Activated T-cell treated with anti-CD3 and anti-CD28 coated beads, Interleukin-2, amount 50 U/mL, for 4 hours (primary cell): ENCODE results near the gene VPS4A. TPM values are rescaled to one million over a fixed set of nuclear protein-coding genes. Genes with fewer than 3 reads are reported as not detected.
"Not testable (repeated sequence)": the region's sequence is repeated elsewhere in the genome, so short reads cannot be mapped to it uniquely, and the experiment has no call there.

Source experiments
- ATAC-seq, 2 donors: fragments of 200-7000 bp; cut with Tn5 transposase; one replicate each; pipeline ENCODE4 v1.10.0; 2021
- DNase-seq: peaks from one replicate; pipeline ENCODE4 v3.0.0-alpha.2; 2020
- H3K27me3 Mint-ChIP-seq: one replicate; pipeline ENCODE4 v1.8.0; 2021; ENCODE audit warnings: low read depth, mixed read lengths
- H3K36me3 Mint-ChIP-seq: one replicate; pipeline ENCODE4 v1.8.0; 2022; ENCODE audit warnings: mixed read lengths; ENCODE audit not compliant: insufficient read depth
- H3K4me1 Mint-ChIP-seq: one replicate; pipeline ENCODE4 v1.8.0; 2021; ENCODE audit warnings: low read depth, mixed read lengths
- H3K4me3 Mint-ChIP-seq: one replicate; pipeline ENCODE4 v1.8.0; 2021; ENCODE audit warnings: mild to moderate bottlenecking, moderate library complexity, mixed read lengths
- H3K9me3 Mint-ChIP-seq: one replicate; pipeline ENCODE4 v1.8.0; 2021; ENCODE audit warnings: mixed read lengths
- total RNA-seq, 3 donors: library from RNA; stranded (reverse); gene quantifications; one replicate each; pipeline ENCODE4 v1.2.1, GENCODE V29; 2021

VPS4A gene
- total RNA-seq, 3 donors from 2014 or later: 41.5 to 45.8 (median 44.1) TPM

- Mint-ChIP-seq H3K9me3 (no peaks in the 10 kb centered on the region), H3K4me3 (no peak overlapping the region), H3K4me1 (peaks cover 7% of the 10 kb centered on the region), H3K27me3 (no peaks in the 10 kb centered on the region), H3K36me3 (peaks cover 10% of the 10 kb centered on the region)
- ATAC-seq (no peak), DNase-seq (no peak)
Observed at GRCh38 chr16:69349536-69349935, 38.4 kb downstream of the VPS4A start.

- no peak overlapping the region for H3K4me3 Mint-ChIP-seq
- H3K4me1 Mint-ChIP-seq: peaks cover 7% of the 10 kb centered on the region
- H3K27me3 Mint-ChIP-seq: no peaks in the 10 kb centered on the region
- DNase-seq (no peak), ATAC-seq (no peak)
- no peaks in the 10 kb centered on the region for H3K9me3 Mint-ChIP-seq
- H3K36me3 Mint-ChIP-seq: peaks cover 12% of the 10 kb centered on the region
Observed at GRCh38 chr16:69350536-69351133, 39.5 kb downstream of the VPS4A start.

- no peak for ATAC-seq
- no peak for DNase-seq
- Mint-ChIP-seq H3K9me3 (no peaks in the 10 kb centered on the region), H3K36me3 (peaks cover 13% of the 10 kb centered on the region), H3K4me1 (peaks cover 2% of the 10 kb centered on the region), H3K27me3 (no peaks in the 10 kb centered on the region), H3K4me3 (no peak within 1 kb of the TSS)
Observed at GRCh38 chr16:69351309-69352027, 40.3 kb downstream of the VPS4A start, which contains the start of gene TMED6. Gene TMED6 (minus strand): TSS chr16:69351786. CDS start chr16:69351753, 33 bp downstream.

GRCh38 chr16:69360070-69360469, 48.9 kb downstream of the VPS4A start:
- H3K9me3 Mint-ChIP-seq, H3K27me3 Mint-ChIP-seq, DNase-seq, ATAC-seq, H3K4me1 Mint-ChIP-seq, H3K4me3 Mint-ChIP-seq: not testable (repeated sequence)
- H3K36me3 Mint-ChIP-seq: peaks cover 21% of the 10 kb centered on the region

GRCh38 chr16:69363281-69363717, 52.1 kb downstream of the VPS4A start:
- Mint-ChIP-seq H3K9me3 (no peaks in the 10 kb centered on the region), H3K4me3 (no peak overlapping the region), H3K27me3 (no peaks in the 10 kb centered on the region), H3K36me3 (peaks cover 39% of the 10 kb centered on the region), H3K4me1 (peaks cover 14% of the 10 kb centered on the region)
- DNase-seq (no peak), ATAC-seq (no peak)

- peaks cover 14% of the 10 kb centered on the region for H3K4me1 Mint-ChIP-seq
Observed at GRCh38 chr16:69364088-69364487, 52.9 kb downstream of the VPS4A start.

GRCh38 chr16:69365901-69366300, 54.8 kb downstream of the VPS4A start:
- H3K27me3 Mint-ChIP-seq: no peaks in the 10 kb centered on the region
- peaks cover 16% of the 10 kb centered on the region for H3K4me1 Mint-ChIP-seq
- H3K4me3 Mint-ChIP-seq: no peak overlapping the region
- H3K36me3 Mint-ChIP-seq: peaks cover 53% of the 10 kb centered on the region
- H3K9me3 Mint-ChIP-seq: no peaks in the 10 kb centered on the region
- ATAC-seq: no peak
- DNase-seq: no peak

More at GRCh38 chr16:69364088-69364487, 52.9 kb downstream of the VPS4A start:
- peaks cover 41% of the 10 kb centered on the region for H3K36me3 Mint-ChIP-seq
- DNase-seq: no peak
- H3K27me3 Mint-ChIP-seq: no peaks in the 10 kb centered on the region
- no peak for ATAC-seq
- H3K9me3 Mint-ChIP-seq: no peaks in the 10 kb centered on the region
- no peak overlapping the region for H3K4me3 Mint-ChIP-seq

- ATAC-seq (peak in 1 of 2 donors; percentile 54), DNase-seq (no peak)
- Mint-ChIP-seq H3K27me3 (no peaks in the 10 kb centered on the region), H3K4me1 (peaks cover 16% of the 10 kb centered on the region), H3K9me3 (no peaks in the 10 kb centered on the region), H3K36me3 (peaks cover 54% of the 10 kb centered on the region), H3K4me3 (no peak overlapping the region)
Observed at GRCh38 chr16:69366431-69366830, 55.3 kb downstream of the VPS4A start.

- Mint-ChIP-seq H3K4me3 (no peak overlapping the region), H3K36me3 (peaks cover 55% of the 10 kb centered on the region), H3K4me1 (peaks cover 18% of the 10 kb centered on the region), H3K9me3 (no peaks in the 10 kb centered on the region), H3K27me3 (no peaks in the 10 kb centered on the region)
- DNase-seq (no peak), ATAC-seq (no peak)
Observed at GRCh38 chr16:69367980-69368379, 56.8 kb downstream of the VPS4A start.

- ATAC-seq (no peak), DNase-seq (no peak)
- Mint-ChIP-seq H3K4me3 (no peak overlapping the region), H3K4me1 (peaks cover 24% of the 10 kb centered on the region), H3K27me3 (no peaks in the 10 kb centered on the region), H3K9me3 (no peaks in the 10 kb centered on the region), H3K36me3 (peaks cover 56% of the 10 kb centered on the region)
Observed at GRCh38 chr16:69368866-69369265, 57.7 kb downstream of the VPS4A start.

- Mint-ChIP-seq H3K4me1 (peaks cover 16% of the 10 kb centered on the region), H3K9me3 (no peaks in the 10 kb centered on the region), H3K36me3 (peaks cover 42% of the 10 kb centered on the region), H3K27me3 (no peaks in the 10 kb centered on the region), H3K4me3 (no peak overlapping the region)
- DNase-seq: no peak
- ATAC-seq: no peak
Observed at GRCh38 chr16:69371564-69371963, 60.4 kb downstream of the VPS4A start.

GRCh38 chr16:69373019-69373418, 61.9 kb downstream of the VPS4A start:
- H3K9me3 Mint-ChIP-seq: no peaks in the 10 kb centered on the region
- no peak overlapping the region for H3K4me3 Mint-ChIP-seq
- ATAC-seq (no peak), DNase-seq (no peak)
- no peaks in the 10 kb centered on the region for H3K27me3 Mint-ChIP-seq
- peaks cover 12% of the 10 kb centered on the region for H3K4me1 Mint-ChIP-seq
- H3K36me3 Mint-ChIP-seq: peaks cover 36% of the 10 kb centered on the region
